Measurements from ENCODE around the gene PRSS22.

DNA sequence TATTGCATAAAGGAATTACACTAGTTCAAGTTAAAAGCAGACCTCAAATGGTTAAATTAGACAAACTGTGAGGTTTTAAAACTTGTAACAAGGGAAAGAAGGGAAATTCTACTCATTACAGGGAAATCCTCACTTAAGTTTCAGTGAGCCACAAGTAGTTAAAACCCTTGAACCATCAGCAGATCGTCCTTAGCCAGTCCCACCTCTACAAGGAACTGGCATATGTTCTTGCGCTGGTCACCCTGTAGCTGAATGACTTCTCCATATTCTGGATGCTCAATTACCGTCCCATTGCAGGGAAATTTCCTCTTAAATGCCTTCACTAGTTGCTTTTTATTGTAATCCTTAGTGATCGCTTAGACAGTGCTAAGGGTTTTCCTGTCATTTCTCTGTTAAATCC, 35.5 kb downstream of the PRSS22 start:
- TF ChIP-seq, protein P1, sequence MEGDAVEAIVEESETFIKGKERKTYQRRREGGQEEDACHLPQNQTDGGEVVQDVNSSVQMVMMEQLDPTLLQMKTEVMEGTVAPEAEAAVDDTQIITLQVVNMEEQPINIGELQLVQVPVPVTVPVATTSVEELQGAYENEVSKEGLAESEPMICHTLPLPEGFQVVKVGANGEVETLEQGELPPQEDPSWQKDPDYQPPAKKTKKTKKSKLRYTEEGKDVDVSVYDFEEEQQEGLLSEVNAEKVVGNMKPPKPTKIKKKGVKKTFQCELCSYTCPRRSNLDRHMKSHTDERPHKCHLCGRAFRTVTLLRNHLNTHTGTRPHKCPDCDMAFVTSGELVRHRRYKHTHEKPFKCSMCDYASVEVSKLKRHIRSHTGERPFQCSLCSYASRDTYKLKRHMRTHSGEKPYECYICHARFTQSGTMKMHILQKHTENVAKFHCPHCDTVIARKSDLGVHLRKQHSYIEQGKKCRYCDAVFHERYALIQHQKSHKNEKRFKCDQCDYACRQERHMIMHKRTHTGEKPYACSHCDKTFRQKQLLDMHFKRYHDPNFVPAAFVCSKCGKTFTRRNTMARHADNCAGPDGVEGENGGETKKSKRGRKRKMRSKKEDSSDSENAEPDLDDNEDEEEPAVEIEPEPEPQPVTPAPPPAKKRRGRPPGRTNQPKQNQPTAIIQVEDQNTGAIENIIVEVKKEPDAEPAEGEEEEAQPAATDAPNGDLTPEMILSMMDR (IDR thresholded peaks at IDR 0.05), result no peak
- no peak for TF ChIP-seq ZNF232 (CRISPR knock-in tag; IDR thresholded peaks at IDR 0.05)
- no peak for TF ChIP-seq NR3C1 (CRISPR knock-in tag; conservative IDR thresholded peaks at IDR 0.05; ENCODE audit: low read depth)
- TF ChIP-seq, protein P2, sequence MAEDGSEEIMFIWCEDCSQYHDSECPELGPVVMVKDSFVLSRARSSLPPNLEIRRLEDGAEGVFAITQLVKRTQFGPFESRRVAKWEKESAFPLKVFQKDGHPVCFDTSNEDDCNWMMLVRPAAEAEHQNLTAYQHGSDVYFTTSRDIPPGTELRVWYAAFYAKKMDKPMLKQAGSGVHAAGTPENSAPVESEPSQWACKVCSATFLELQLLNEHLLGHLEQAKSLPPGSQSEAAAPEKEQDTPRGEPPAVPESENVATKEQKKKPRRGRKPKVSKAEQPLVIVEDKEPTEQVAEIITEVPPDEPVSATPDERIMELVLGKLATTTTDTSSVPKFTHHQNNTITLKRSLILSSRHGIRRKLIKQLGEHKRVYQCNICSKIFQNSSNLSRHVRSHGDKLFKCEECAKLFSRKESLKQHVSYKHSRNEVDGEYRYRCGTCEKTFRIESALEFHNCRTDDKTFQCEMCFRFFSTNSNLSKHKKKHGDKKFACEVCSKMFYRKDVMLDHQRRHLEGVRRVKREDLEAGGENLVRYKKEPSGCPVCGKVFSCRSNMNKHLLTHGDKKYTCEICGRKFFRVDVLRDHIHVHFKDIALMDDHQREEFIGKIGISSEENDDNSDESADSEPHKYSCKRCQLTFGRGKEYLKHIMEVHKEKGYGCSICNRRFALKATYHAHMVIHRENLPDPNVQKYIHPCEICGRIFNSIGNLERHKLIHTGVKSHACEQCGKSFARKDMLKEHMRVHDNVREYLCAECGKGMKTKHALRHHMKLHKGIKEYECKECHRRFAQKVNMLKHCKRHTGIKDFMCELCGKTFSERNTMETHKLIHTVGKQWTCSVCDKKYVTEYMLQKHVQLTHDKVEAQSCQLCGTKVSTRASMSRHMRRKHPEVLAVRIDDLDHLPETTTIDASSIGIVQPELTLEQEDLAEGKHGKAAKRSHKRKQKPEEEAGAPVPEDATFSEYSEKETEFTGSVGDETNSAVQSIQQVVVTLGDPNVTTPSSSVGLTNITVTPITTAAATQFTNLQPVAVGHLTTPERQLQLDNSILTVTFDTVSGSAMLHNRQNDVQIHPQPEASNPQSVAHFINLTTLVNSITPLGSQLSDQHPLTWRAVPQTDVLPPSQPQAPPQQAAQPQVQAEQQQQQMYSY (CRISPR knock-in tag; IDR thresholded peaks at IDR 0.05), result no peak
- no peak for TF ChIP-seq NFYB (CRISPR knock-in tag; conservative IDR thresholded peaks at IDR 0.05; ENCODE audit: low read depth)
- no peak for TF ChIP-seq ETV6 (CRISPR knock-in tag; IDR thresholded peaks at IDR 0.05)
- TF ChIP-seq ZNF138 (CRISPR knock-in tag; conservative IDR thresholded peaks at IDR 0.05), result no peak
- TF ChIP-seq, protein P3, sequence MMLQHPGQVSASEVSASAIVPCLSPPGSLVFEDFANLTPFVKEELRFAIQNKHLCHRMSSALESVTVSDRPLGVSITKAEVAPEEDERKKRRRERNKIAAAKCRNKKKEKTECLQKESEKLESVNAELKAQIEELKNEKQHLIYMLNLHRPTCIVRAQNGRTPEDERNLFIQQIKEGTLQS (CRISPR knock-in tag; conservative IDR thresholded peaks at IDR 0.05), result no peak
- TF ChIP-seq SP1 (CRISPR knock-in tag; conservative IDR thresholded peaks at IDR 0.05), result no peak
- TF ChIP-seq FOXK1 (CRISPR knock-in tag; IDR thresholded peaks at IDR 0.05), result no peak
- TF ChIP-seq, protein P4, sequence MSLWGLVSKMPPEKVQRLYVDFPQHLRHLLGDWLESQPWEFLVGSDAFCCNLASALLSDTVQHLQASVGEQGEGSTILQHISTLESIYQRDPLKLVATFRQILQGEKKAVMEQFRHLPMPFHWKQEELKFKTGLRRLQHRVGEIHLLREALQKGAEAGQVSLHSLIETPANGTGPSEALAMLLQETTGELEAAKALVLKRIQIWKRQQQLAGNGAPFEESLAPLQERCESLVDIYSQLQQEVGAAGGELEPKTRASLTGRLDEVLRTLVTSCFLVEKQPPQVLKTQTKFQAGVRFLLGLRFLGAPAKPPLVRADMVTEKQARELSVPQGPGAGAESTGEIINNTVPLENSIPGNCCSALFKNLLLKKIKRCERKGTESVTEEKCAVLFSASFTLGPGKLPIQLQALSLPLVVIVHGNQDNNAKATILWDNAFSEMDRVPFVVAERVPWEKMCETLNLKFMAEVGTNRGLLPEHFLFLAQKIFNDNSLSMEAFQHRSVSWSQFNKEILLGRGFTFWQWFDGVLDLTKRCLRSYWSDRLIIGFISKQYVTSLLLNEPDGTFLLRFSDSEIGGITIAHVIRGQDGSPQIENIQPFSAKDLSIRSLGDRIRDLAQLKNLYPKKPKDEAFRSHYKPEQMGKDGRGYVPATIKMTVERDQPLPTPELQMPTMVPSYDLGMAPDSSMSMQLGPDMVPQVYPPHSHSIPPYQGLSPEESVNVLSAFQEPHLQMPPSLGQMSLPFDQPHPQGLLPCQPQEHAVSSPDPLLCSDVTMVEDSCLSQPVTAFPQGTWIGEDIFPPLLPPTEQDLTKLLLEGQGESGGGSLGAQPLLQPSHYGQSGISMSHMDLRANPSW (CRISPR knock-in tag; conservative IDR thresholded peaks at IDR 0.05; ENCODE audit: low read depth), result no peak
- TF ChIP-seq CREM (CRISPR knock-in tag; IDR thresholded peaks at IDR 0.05), result no peak
- TF ChIP-seq TCF7 (CRISPR knock-in tag; IDR thresholded peaks at IDR 0.05; ENCODE audit: low read depth), result no peak
- TF ChIP-seq, protein P5, sequence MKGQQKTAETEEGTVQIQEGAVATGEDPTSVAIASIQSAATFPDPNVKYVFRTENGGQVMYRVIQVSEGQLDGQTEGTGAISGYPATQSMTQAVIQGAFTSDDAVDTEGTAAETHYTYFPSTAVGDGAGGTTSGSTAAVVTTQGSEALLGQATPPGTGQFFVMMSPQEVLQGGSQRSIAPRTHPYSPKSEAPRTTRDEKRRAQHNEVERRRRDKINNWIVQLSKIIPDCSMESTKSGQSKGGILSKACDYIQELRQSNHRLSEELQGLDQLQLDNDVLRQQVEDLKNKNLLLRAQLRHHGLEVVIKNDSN (CRISPR knock-in tag; IDR thresholded peaks at IDR 0.05), result no peak

All from WTC11 (cell line).